M059J (cell line): ENCODE data around the gene XRCC5. TPM values are rescaled to one million over a fixed set of nuclear protein-coding genes. Genes with fewer than 3 reads are reported as not detected.

ENCODE experiments used
- DNase-seq: peaks from one replicate; pipeline ENCODE4 v3.0.0-alpha.2; 2012; ENCODE audit warnings: low read depth
- total RNA-seq: library from RNA; depleted of rRNA; stranded (reverse); fragments of >200 nt; shearing (Covaris generic); gene quantifications from 2 replicates; pipeline ENCODE4 v1.2.3, GENCODE V29; 2014; rRNA removed

The XRCC5 gene
- total RNA-seq, 1 experiment from 2014 or later: 335 TPM

DNA sequence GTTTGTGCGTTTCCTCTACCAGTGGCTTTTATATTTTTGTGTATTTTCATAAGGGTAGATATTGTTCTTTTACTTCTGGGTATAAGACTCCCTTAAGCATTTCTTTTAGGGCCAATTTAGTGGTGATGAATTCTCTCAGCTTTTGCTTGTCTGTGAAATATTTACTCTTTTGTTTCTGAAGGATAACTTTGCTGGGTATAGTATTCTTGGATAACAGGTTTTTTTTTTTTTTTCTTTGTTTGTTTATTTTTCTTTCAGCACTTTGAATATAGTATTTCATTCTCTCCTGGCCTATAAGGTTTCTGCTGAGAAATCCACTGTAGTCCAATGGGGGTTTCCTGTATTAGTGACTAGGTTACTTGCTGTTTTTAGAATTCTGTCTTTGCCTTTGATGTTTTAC, 122.7 kb downstream of the XRCC5 start:
- DNase-seq: no peak

GRCh38 chr2:216232721-216233120, 123.6 kb downstream of the XRCC5 start:
- no peak for DNase-seq

DNA sequence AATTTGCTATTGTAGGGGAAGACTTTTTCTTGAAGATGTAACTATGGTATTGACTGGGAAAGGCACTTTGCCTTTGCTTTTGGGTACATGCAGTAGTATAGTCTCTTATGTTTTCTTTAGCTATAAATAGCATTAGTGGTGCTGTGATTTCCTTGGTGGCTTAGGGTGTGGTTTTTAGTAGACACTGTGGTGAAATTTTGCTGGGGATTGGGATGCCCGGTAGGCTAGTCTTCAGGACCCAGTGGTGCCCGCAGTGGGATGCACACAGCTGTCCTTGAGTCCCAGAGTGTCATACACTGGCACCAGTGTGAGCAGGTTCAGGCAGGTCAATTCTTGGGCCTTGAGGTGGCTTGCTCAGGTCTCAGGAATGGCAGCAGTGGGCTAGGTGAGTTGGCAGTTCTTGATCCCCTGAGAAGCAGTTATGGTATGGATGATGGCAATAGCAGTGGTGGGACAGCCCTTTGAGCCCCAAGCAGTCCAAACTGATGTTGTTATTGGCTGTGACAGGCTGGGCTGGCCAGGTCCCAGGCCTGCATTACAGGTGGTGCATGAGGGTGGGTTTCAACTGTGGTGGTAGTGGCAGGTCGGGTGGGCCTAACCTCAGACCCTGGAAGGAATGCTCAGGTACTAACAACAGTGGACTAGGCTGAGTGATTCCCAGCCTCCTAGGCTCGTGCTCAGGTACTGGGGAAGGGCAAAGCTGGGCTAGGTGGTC, 124.3 kb downstream of the XRCC5 start:
- DNase-seq: no peak

DNA sequence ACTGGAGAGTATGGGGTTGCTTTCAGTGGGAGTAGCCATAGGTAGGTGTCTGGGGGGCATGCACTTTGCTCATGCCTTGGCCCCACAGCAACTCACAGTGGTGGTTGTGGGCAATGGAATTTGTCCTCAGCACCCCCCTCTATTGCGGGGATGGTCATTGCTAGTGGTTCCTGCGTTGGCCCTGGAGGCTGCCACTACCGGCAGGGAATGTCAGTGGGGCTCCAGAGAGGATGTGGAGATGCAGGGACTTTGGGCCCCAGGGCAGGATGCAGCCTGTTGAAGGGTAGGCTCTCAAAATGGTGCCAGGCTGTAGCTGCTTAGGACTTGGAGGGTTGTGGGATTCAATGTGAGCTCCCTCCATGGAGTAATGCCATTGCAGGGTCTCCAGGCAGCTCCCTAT, 125.0 kb downstream of the XRCC5 start:
- DNase-seq: no peak

- DNase-seq: no peak
Measured at GRCh38 chr2:216235462-216235861, 126.3 kb downstream of the XRCC5 start.

- no peak for DNase-seq
Measured at GRCh38 chr2:216235896-216236295, 126.7 kb downstream of the XRCC5 start.

DNA sequence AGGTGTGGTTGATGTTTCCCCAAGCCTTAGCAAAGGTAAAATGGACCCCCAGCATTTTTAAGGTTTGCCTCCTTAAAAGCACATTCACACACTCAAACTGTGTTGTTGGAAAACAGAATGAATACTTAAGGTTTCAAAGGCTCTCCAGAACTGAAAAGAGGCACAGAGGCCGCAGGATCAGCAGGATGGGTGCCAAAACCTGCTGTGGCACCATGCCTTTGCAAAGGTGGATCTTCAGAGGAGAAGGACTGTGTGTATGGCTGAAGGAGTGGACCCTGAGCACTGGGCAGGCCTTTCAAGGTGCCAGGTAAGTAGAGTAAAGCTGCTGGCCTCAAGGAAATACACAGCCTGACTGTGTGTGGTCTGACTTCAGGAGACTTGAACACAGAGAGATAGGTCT, 127.3 kb downstream of the XRCC5 start:
- no peak for DNase-seq

GRCh38 chr2:216242365-216242764, 133.2 kb downstream of the XRCC5 start:
- DNase-seq: no peak

- DNase-seq: no peak
Measured at GRCh38 chr2:216243026-216243425, 133.9 kb downstream of the XRCC5 start.

GRCh38 chr2:216245391-216245975, 136.3 kb downstream of the XRCC5 start:
- no peak for DNase-seq

- DNase-seq: no peak
Measured at GRCh38 chr2:216246766-216247165, 137.6 kb downstream of the XRCC5 start.

Other genes starting within 250 kb of the XRCC5 start
- gene MREG, start 95.8 kb upstream of the XRCC5 start, total RNA-seq: 3.6 and 4.0 TPM in 2 replicates
- 9.0 and 11.5 TPM in 2 replicates for gene PECR, start 27.5 kb upstream of the XRCC5 start, total RNA-seq
- 1.3 TPM in 1 of 2 replicates, not detected in the other for gene TMEM169, start 27.4 kb upstream of the XRCC5 start, total RNA-seq